T-helper 1 cell treated with Interleukin-12 subunit alpha and Interleukin-12 subunit beta and Interleukin-4 antibody, amounts not matched to agents 30 μg/mL and 1 μg/mL, for 36 hours (primary cell): ENCODE measurements around the gene DCTN5.
"Not testable (repeated sequence)": the region's sequence is repeated elsewhere in the genome, so short reads cannot be mapped to it uniquely, and the experiment has no call there.

Source experiments
- H3K27ac Mint-ChIP-seq: one replicate; pipeline ENCODE4 v1.8.0; 2021; ENCODE audit warnings: mild to moderate bottlenecking, mixed read lengths
- H3K27me3 Mint-ChIP-seq: one replicate; pipeline ENCODE4 v1.8.0; 2021; ENCODE audit warnings: low read depth, mixed read lengths
- H3K36me3 Mint-ChIP-seq: one replicate; pipeline ENCODE4 v1.8.0; 2021; ENCODE audit warnings: low read depth, mixed read lengths
- H3K4me1 Mint-ChIP-seq: one replicate; pipeline ENCODE4 v1.8.0; 2021; ENCODE audit warnings: low read depth, mixed read lengths
- H3K4me3 Mint-ChIP-seq: one replicate; pipeline ENCODE4 v1.8.0; 2021; ENCODE audit warnings: mild to moderate bottlenecking, moderate library complexity, mixed read lengths
- H3K9me3 Mint-ChIP-seq: one replicate; pipeline ENCODE4 v1.8.0; 2021; ENCODE audit warnings: mixed read lengths

The DCTN5 gene

GRCh38 chr16:23640931-23641765 is at the start of gene DCTN5, which contains the start of gene PALB2:
Gene DCTN5 (plus strand): TSS chr16:23641466. CDS start chr16:23641543, 77 bp downstream.
Gene PALB2 (minus strand): TSS chr16:23641310. CDS start chr16:23641157, 153 bp downstream.
- H3K27me3 Mint-ChIP-seq: no peaks in the 10 kb centered on the region

GRCh38 chr16:23594186-23594585 is 47.1 kb upstream of the DCTN5 start:
- H3K4me1 Mint-ChIP-seq: peaks cover 11% of the 10 kb centered on the region

More at GRCh38 chr16:23640931-23641765, at the start of gene DCTN5, which contains the start of gene PALB2:
- Mint-ChIP-seq H3K4me3 (peak within 1 kb of the TSS; percentile 98), H3K4me1 (peaks cover 24% of the 10 kb centered on the region), H3K36me3 (peaks cover 22% of the 10 kb centered on the region), H3K9me3 (no peaks in the 10 kb centered on the region), H3K27ac (peak within 1 kb of the TSS; percentile 99)

DNA sequence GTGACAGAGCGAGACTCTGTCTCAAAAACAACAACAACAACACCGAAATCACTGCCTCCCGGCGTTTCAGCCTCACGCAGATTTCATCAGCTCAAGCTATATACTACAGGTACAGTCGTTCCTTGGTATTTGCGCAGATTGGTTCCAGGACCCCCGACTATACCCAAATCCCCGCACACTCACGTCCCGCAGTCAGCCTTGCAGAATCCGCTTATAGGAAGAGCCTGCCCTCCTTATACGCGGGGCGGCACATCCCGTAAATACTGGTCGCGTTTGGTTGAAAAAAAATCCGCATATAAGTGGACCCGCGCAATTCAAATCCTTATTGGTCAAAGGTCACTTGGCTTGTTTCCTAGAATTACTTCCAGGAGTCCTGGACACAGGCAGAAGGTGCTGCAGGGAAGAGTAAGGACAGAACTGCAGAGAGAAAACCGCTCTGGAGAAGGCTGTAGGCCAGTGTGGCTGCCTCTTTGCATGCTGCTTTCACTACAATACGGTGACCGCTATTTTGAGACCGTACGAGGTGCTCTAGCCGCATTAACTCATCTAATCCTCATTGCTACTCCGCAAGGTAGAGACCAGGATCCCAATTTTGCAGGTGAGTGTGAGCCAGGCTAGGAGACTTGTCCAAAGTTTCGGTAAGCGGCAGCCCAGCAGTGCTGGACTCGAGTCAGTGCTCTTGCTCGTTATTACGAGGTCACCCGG is 45.9 kb upstream of the DCTN5 start:
- no peaks in the 10 kb centered on the region for H3K27me3 Mint-ChIP-seq
- no peak overlapping the region for H3K27ac Mint-ChIP-seq
- H3K4me1 Mint-ChIP-seq: peaks cover 11% of the 10 kb centered on the region
- H3K36me3 Mint-ChIP-seq: peaks cover 16% of the 10 kb centered on the region
- no peaks in the 10 kb centered on the region for H3K9me3 Mint-ChIP-seq
- peak overlapping the region; percentile 82 for H3K4me3 Mint-ChIP-seq

More at GRCh38 chr16:23594186-23594585, 47.1 kb upstream of the DCTN5 start:
- no peaks in the 10 kb centered on the region for H3K9me3 Mint-ChIP-seq
- H3K4me3 Mint-ChIP-seq: no peak overlapping the region
- H3K36me3 Mint-ChIP-seq: peaks cover 20% of the 10 kb centered on the region
- H3K27me3 Mint-ChIP-seq: no peaks in the 10 kb centered on the region
- no peak overlapping the region for H3K27ac Mint-ChIP-seq

- Mint-ChIP-seq H3K36me3 (peaks cover 13% of the 10 kb centered on the region), H3K9me3 (no peaks in the 10 kb centered on the region), H3K4me1 (peaks cover 11% of the 10 kb centered on the region), H3K27ac (peak within 1 kb of the TSS; percentile 82), H3K27me3 (no peaks in the 10 kb centered on the region), H3K4me3 (peak within 1 kb of the TSS; percentile 82)
Observed at GRCh38 chr16:23595951-23596720, 45.1 kb upstream of the DCTN5 start, which contains the start of gene NDUFAB1. Gene NDUFAB1 (minus strand): TSS chr16:23596316. CDS start chr16:23596290, 26 bp downstream.

GRCh38 chr16:23597003-23597756 is 44.1 kb upstream of the DCTN5 start:
- peaks cover 8% of the 10 kb centered on the region for H3K4me1 Mint-ChIP-seq
- peak overlapping the region; percentile 41 for H3K27ac Mint-ChIP-seq
- no peaks in the 10 kb centered on the region for H3K27me3 Mint-ChIP-seq
- no peaks in the 10 kb centered on the region for H3K9me3 Mint-ChIP-seq
- peaks cover 8% of the 10 kb centered on the region for H3K36me3 Mint-ChIP-seq
- H3K4me3 Mint-ChIP-seq: peak overlapping the region; percentile 5

DNA sequence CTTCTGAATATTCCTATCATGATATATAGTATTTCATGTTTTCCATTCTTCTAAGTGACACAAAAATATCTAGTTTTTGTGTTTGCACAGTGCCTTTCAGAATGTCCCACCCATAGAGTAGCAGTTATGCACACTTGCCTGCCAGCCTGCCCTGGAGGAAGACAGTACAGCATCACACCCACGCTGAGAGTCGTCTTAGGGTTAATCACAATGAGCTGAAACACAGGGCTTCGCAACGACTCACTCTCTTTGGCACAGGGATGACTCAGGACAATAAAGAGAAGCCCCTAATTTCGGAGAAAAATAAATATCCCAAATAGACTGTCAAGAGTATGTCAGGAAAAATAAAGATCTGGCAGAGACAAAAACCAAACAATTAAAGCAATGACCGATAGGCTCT is 33.5 kb upstream of the DCTN5 start:
- H3K27me3 Mint-ChIP-seq: no peaks in the 10 kb centered on the region
- no peak overlapping the region for H3K27ac Mint-ChIP-seq

GRCh38 chr16:23608194-23608593 is 33.1 kb upstream of the DCTN5 start:
- no peak overlapping the region for H3K4me3 Mint-ChIP-seq
- peaks cover 6% of the 10 kb centered on the region for H3K36me3 Mint-ChIP-seq
- H3K27me3 Mint-ChIP-seq: no peaks in the 10 kb centered on the region
- H3K27ac Mint-ChIP-seq: no peak overlapping the region
- H3K9me3 Mint-ChIP-seq: no peaks in the 10 kb centered on the region
- no peaks in the 10 kb centered on the region for H3K4me1 Mint-ChIP-seq

More for the DNA sequence above, 33.5 kb upstream of the DCTN5 start:
- H3K36me3 Mint-ChIP-seq: peaks cover 7% of the 10 kb centered on the region
- no peaks in the 10 kb centered on the region for H3K9me3 Mint-ChIP-seq
- no peak overlapping the region for H3K4me3 Mint-ChIP-seq
- no peaks in the 10 kb centered on the region for H3K4me1 Mint-ChIP-seq

GRCh38 chr16:23609929-23610328 is 31.3 kb upstream of the DCTN5 start:
- H3K4me1 Mint-ChIP-seq: no peaks in the 10 kb centered on the region
- H3K4me3 Mint-ChIP-seq: no peak overlapping the region
- H3K9me3 Mint-ChIP-seq: no peaks in the 10 kb centered on the region
- no peak overlapping the region for H3K27ac Mint-ChIP-seq
- H3K36me3 Mint-ChIP-seq: peaks cover 3% of the 10 kb centered on the region
- H3K27me3 Mint-ChIP-seq: no peaks in the 10 kb centered on the region

DNA sequence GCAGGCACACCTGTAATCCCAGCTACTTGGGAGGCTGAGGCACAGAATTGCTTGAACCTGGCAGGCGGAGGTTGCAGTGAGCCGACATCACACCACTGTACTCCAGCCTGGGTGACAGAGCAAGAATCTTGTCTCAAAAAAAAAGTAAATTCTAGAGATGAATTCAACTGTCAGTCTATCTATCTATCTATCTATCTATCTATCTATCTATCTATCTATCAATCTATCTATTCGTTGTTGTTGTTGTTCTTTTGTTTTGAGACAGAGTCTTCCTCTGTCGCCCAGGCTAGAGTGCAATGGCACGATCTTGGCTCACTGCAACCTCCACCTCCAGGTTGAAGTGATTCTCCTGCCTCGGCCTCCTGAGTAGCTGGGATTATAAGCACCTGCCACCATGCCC is 30.4 kb upstream of the DCTN5 start:
- not testable (repeated sequence) for H3K27ac Mint-ChIP-seq, H3K9me3 Mint-ChIP-seq, H3K36me3 Mint-ChIP-seq, H3K4me1 Mint-ChIP-seq, H3K4me3 Mint-ChIP-seq, H3K27me3 Mint-ChIP-seq

- Mint-ChIP-seq H3K9me3 (no peaks in the 10 kb centered on the region), H3K27me3 (no peaks in the 10 kb centered on the region), H3K4me1 (no peaks in the 10 kb centered on the region), H3K36me3 (peaks cover 8% of the 10 kb centered on the region), H3K4me3 (no peak overlapping the region), H3K27ac (no peak overlapping the region)
Observed at GRCh38 chr16:23611936-23612335, 29.3 kb upstream of the DCTN5 start.

- no peak overlapping the region for H3K4me3 Mint-ChIP-seq
- no peaks in the 10 kb centered on the region for H3K9me3 Mint-ChIP-seq
- H3K27ac Mint-ChIP-seq: no peak overlapping the region
- no peaks in the 10 kb centered on the region for H3K27me3 Mint-ChIP-seq
- peaks cover 19% of the 10 kb centered on the region for H3K36me3 Mint-ChIP-seq
- no peaks in the 10 kb centered on the region for H3K4me1 Mint-ChIP-seq
Observed at GRCh38 chr16:23615805-23616204, 25.5 kb upstream of the DCTN5 start.

- Mint-ChIP-seq H3K27me3 (no peaks in the 10 kb centered on the region), H3K4me3 (no peak overlapping the region), H3K36me3 (peaks cover 31% of the 10 kb centered on the region), H3K27ac (no peak overlapping the region), H3K9me3 (no peaks in the 10 kb centered on the region), H3K4me1 (peaks cover 2% of the 10 kb centered on the region)
Observed at GRCh38 chr16:23624092-23624491, 17.2 kb upstream of the DCTN5 start.

DNA sequence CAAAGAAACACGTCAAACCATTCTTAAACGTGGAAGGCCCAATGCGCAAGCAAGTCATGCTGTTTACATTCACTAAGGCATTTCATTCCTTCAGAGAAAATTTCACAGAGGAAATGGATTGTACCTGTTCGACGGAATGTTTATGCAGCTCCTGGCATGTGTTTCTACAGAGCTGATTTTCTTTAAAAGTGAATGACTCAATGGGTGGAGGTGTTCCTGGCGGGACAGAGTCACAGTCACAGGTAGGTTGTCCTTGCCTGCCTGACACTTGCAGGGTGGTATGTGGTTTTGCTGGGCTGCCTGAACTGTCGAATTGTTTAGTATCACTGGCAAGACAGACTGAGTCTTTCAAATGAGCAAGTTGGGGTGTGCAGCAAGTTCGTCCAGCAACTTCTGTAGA is 11.8 kb upstream of the DCTN5 start:
- no peak overlapping the region for H3K27ac Mint-ChIP-seq
- no peaks in the 10 kb centered on the region for H3K27me3 Mint-ChIP-seq
- H3K36me3 Mint-ChIP-seq: peaks cover 26% of the 10 kb centered on the region
- peaks cover 12% of the 10 kb centered on the region for H3K4me1 Mint-ChIP-seq
- H3K4me3 Mint-ChIP-seq: no peak overlapping the region
- H3K9me3 Mint-ChIP-seq: no peaks in the 10 kb centered on the region

DNA sequence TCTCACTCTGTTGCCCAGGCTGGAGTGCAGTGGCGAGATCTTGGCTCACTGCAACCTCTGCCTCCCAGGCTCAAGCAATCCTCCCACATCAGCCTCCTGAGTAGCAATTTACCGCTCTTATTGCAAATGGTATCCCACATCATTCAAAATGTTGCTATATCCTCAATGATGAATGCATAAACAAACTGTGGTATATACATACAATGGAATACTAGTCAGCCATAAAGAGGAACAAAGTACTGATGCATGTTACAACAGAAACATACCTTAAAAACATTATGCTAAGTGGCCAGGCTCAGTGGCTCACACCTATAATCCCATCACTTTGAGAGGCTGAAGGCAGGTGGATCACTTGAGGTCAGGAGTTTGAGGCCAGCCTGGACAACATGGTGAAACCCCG is 9.4 kb upstream of the DCTN5 start:
- H3K9me3 Mint-ChIP-seq: not testable (repeated sequence)
- H3K36me3 Mint-ChIP-seq: peaks cover 33% of the 10 kb centered on the region

More for the DNA sequence above, 9.4 kb upstream of the DCTN5 start:
- not testable (repeated sequence) for H3K4me3 Mint-ChIP-seq, H3K27me3 Mint-ChIP-seq, H3K27ac Mint-ChIP-seq
- peaks cover 12% of the 10 kb centered on the region for H3K4me1 Mint-ChIP-seq
